ENCODE data around the gene FCER1G. TPM values are rescaled to one million over a fixed set of nuclear protein-coding genes. Genes with fewer than 3 reads are reported as not detected.

FCER1G gene
- total RNA-seq, 1 experiment from 2014 or later, result 0.30 TPM

GRCh38 chr1:161177936-161178244 lies 37.2 kb upstream of the FCER1G start:
- Histone ChIP-seq H3K9me3 (replicated peaks) (no peaks in the 10 kb centered on the region), H3K4me1 (no peaks in the 10 kb centered on the region), H3K36me3 (peaks cover 10% of the 10 kb centered on the region), H3K27ac (peak overlapping the region; percentile 65; the same call in 1 of the 2 replicates), H3K27me3 (no peaks in the 10 kb centered on the region), H3K4me3 (peak overlapping the region; percentile 78)
- DNase-seq, result no peak

GRCh38 chr1:161179698-161180097 lies 35.4 kb upstream of the FCER1G start:
- H3K36me3 ChIP-seq, result no peaks in the 10 kb centered on the region
- H3K27me3 ChIP-seq, result no peaks in the 10 kb centered on the region
- peaks cover 2% of the 10 kb centered on the region for H3K4me1 ChIP-seq
- DNase-seq, result no peak
- no peak overlapping the region for H3K27ac ChIP-seq
- no peak overlapping the region for H3K4me3 ChIP-seq
- no peaks in the 10 kb centered on the region for H3K9me3 ChIP-seq (replicated peaks)

- Histone ChIP-seq H3K4me3 (no peak overlapping the region), H3K36me3 (no peaks in the 10 kb centered on the region), H3K27ac (no peak overlapping the region), H3K9me3 (replicated peaks) (no peaks in the 10 kb centered on the region), H3K4me1 (peaks cover 8% of the 10 kb centered on the region), H3K27me3 (no peaks in the 10 kb centered on the region)
- peak in 1 of 2 experiments; percentile 37 for DNase-seq
Measured at GRCh38 chr1:161180639-161181038, 34.5 kb upstream of the FCER1G start.

GRCh38 chr1:161182214-161182613 lies 32.9 kb upstream of the FCER1G start:
- H3K27me3 ChIP-seq, result no peaks in the 10 kb centered on the region
- no peaks in the 10 kb centered on the region for H3K9me3 ChIP-seq (replicated peaks)
- H3K36me3 ChIP-seq, result no peaks in the 10 kb centered on the region
- no peak overlapping the region for H3K4me3 ChIP-seq
- DNase-seq, result no peak
- H3K27ac ChIP-seq, result no peak overlapping the region
- peaks cover 14% of the 10 kb centered on the region for H3K4me1 ChIP-seq

GRCh38 chr1:161185282-161185682 lies 29.8 kb upstream of the FCER1G start:
- H3K4me1 ChIP-seq, result peaks cover 14% of the 10 kb centered on the region
- H3K9me3 ChIP-seq (replicated peaks), result no peaks in the 10 kb centered on the region
- H3K27ac ChIP-seq, result peak overlapping the region; percentile 48
- peak; percentile 86 to 92 for DNase-seq
- peaks cover 5% of the 10 kb centered on the region; the same call in 1 of the 2 replicates for H3K36me3 ChIP-seq
- H3K4me3 ChIP-seq, result no peak overlapping the region
- no peaks in the 10 kb centered on the region for H3K27me3 ChIP-seq

GRCh38 chr1:161185732-161186311 lies 29.3 kb upstream of the FCER1G start:
- H3K4me3 ChIP-seq, result 0 out of 2 replicates have a peak overlapping the region, but pooled peaks have one; percentile 8
- H3K36me3 ChIP-seq, result peaks cover 6% of the 10 kb centered on the region; the same call in 1 of the 2 replicates
- H3K27ac ChIP-seq, result peak overlapping the region; percentile 48
- no peak for DNase-seq
- H3K4me1 ChIP-seq, result peaks cover 14% of the 10 kb centered on the region
- H3K9me3 ChIP-seq (replicated peaks), result no peaks in the 10 kb centered on the region
- no peaks in the 10 kb centered on the region for H3K27me3 ChIP-seq

- Histone ChIP-seq H3K9me3 (replicated peaks) (no peaks in the 10 kb centered on the region), H3K4me1 (peaks cover 14% of the 10 kb centered on the region), H3K4me3 (no peak overlapping the region), H3K36me3 (peaks cover 21% of the 10 kb centered on the region), H3K27ac (no peak overlapping the region), H3K27me3 (no peaks in the 10 kb centered on the region)
- no peak for DNase-seq
Measured at GRCh38 chr1:161187311-161187710, 27.8 kb upstream of the FCER1G start.

GRCh38 chr1:161188381-161188780 lies 26.7 kb upstream of the FCER1G start:
- DNase-seq, result no peak
- Histone ChIP-seq H3K4me3 (no peak overlapping the region), H3K36me3 (peaks cover 32% of the 10 kb centered on the region), H3K27me3 (no peaks in the 10 kb centered on the region), H3K27ac (no peak overlapping the region), H3K4me1 (peaks cover 14% of the 10 kb centered on the region), H3K9me3 (replicated peaks) (no peaks in the 10 kb centered on the region)

GRCh38 chr1:161189036-161189435 lies 26.1 kb upstream of the FCER1G start:
- Histone ChIP-seq H3K27me3 (no peaks in the 10 kb centered on the region), H3K4me1 (peaks cover 14% of the 10 kb centered on the region), H3K36me3 (peaks cover 33% of the 10 kb centered on the region), H3K9me3 (replicated peaks) (no peaks in the 10 kb centered on the region), H3K27ac (no peak overlapping the region), H3K4me3 (no peak overlapping the region)
- no peak for DNase-seq

GRCh38 chr1:161190962-161191521 lies 24.1 kb upstream of the FCER1G start:
- no peak for DNase-seq

GRCh38 chr1:161191971-161192370 lies 23.1 kb upstream of the FCER1G start:
- peaks cover 41% of the 10 kb centered on the region for H3K36me3 ChIP-seq
- no peaks in the 10 kb centered on the region for H3K9me3 ChIP-seq (replicated peaks)
- DNase-seq, result no peak
- no peaks in the 10 kb centered on the region for H3K27me3 ChIP-seq
- peaks cover 5% of the 10 kb centered on the region; the same call in 1 of the 2 replicates for H3K4me1 ChIP-seq
- H3K27ac ChIP-seq, result no peak overlapping the region
- H3K4me3 ChIP-seq, result no peak overlapping the region

More at GRCh38 chr1:161190962-161191521, 24.1 kb upstream of the FCER1G start:
- Histone ChIP-seq H3K27ac (no peak overlapping the region), H3K9me3 (replicated peaks) (no peaks in the 10 kb centered on the region), H3K4me3 (no peak overlapping the region), H3K27me3 (no peaks in the 10 kb centered on the region), H3K4me1 (peaks cover 2% of the 10 kb centered on the region), H3K36me3 (peaks cover 41% of the 10 kb centered on the region)

GRCh38 chr1:161192476-161193465 lies 22.3 kb upstream of the FCER1G start:
- Histone ChIP-seq H3K4me1 (peaks cover 5% of the 10 kb centered on the region; the same call in 1 of the 2 replicates), H3K27me3 (no peaks in the 10 kb centered on the region), H3K4me3 (no peak overlapping the region), H3K36me3 (peaks cover 41% of the 10 kb centered on the region), H3K9me3 (replicated peaks) (no peaks in the 10 kb centered on the region), H3K27ac (no peak overlapping the region)
- DNase-seq, result peak; percentile 52 to 80

- Histone ChIP-seq H3K27ac (no peak overlapping the region), H3K4me1 (peaks cover 5% of the 10 kb centered on the region; the same call in 1 of the 2 replicates), H3K4me3 (no peak overlapping the region), H3K36me3 (peaks cover 41% of the 10 kb centered on the region), H3K27me3 (no peaks in the 10 kb centered on the region), H3K9me3 (replicated peaks) (no peaks in the 10 kb centered on the region)
- no peak for DNase-seq
Measured at GRCh38 chr1:161193561-161194235, 21.4 kb upstream of the FCER1G start.

- peaks cover 35% of the 10 kb centered on the region for H3K36me3 ChIP-seq
- no peak overlapping the region for H3K27ac ChIP-seq
- DNase-seq, result no peak
- no peak overlapping the region for H3K4me3 ChIP-seq
- H3K4me1 ChIP-seq, result peaks cover 15% of the 10 kb centered on the region
- H3K27me3 ChIP-seq, result no peaks in the 10 kb centered on the region
- H3K9me3 ChIP-seq (replicated peaks), result no peaks in the 10 kb centered on the region
Measured at GRCh38 chr1:161195171-161195570, 19.9 kb upstream of the FCER1G start.
